HEK293 (cell line): ENCODE results near the gene PCID2.

ENCODE experiments used
- CTCF ChIA-PET: fragments of 350-600 bp; formaldehyde crosslinking; extraction: SDS; loops from one replicate; lab custom pipeline; 2021; ENCODE audit warnings: antibody characterized with exemption; lab: Yijun Ruan, JAX
- POLR2A ChIA-PET: fragments of 300-600 bp; formaldehyde crosslinking; extraction: SDS; loops from one replicate; lab custom pipeline; 2020; ENCODE audit warnings: antibody characterized with exemption, inconsistent platforms; lab: Yijun Ruan, JAX
- H3K27ac ChIP-seq: fragments of 200-500 bp; sonication (Bioruptor generic); 2 replicates; pipeline ENCODE4 v1.5.1; 2014; ENCODE audit warnings: low read depth, low read length, control low read depth, inconsistent platforms; ENCODE audit errors: extremely low read depth
- H3K36me3 ChIP-seq, 2 experiments: fragments of 200-500 bp in 1 of 2; sonication (Bioruptor generic) in 1 of 2; 1 replicate in 1 of 2; 2 replicates in 1 of 2; pipeline ENCODE4 v1.5.1; 2014 to 2017; ENCODE audit warnings: inconsistent platforms in 2 of 2, low read length in 2 of 2; ENCODE audit not compliant: control insufficient read depth in 2 of 2, insufficient read depth in 1 of 2
- H3K4me1 ChIP-seq: fragments of 200-500 bp; sonication (Bioruptor generic); 2 replicates; pipeline ENCODE4 v1.5.1; 2014; ENCODE audit warnings: mild to moderate bottlenecking, low read length, inconsistent platforms; ENCODE audit not compliant: control insufficient read depth, insufficient read depth
- H3K4me3 ChIP-seq: 2 replicates; pipeline ENCODE4 v1.5.1; 2011; ENCODE audit warnings: low read depth, mild to moderate bottlenecking, control low read depth, low read length, moderate library complexity
- H3K9me3 ChIP-seq: fragments of 200-500 bp; sonication (Bioruptor generic); 2 replicates; pipeline ENCODE4 v1.5.1; 2014; ENCODE audit warnings: low read depth, low read length, inconsistent platforms; ENCODE audit not compliant: control insufficient read depth, insufficient read depth
- MZF1 ChIP-seq: fragments of 450-650 bp; formaldehyde crosslinking; IDR thresholded peaks from 2 replicates; pipeline ENCODE4 v1.5.1; 2017; ENCODE audit warnings: missing biosample characterization, missing genetic modification characterization, borderline replicate concordance
- SP7 ChIP-seq: fragments of 450-650 bp; formaldehyde crosslinking; IDR thresholded peaks from 2 replicates; pipeline ENCODE4 v1.5.1; 2016; ENCODE audit warnings: missing biosample characterization, missing genetic modification characterization
- ZBTB8A ChIP-seq: fragments of 450-650 bp; formaldehyde crosslinking; IDR thresholded peaks from 2 replicates; pipeline ENCODE4 v1.5.1; 2016; ENCODE audit warnings: missing biosample characterization, missing genetic modification characterization
- ZFHX2 ChIP-seq: fragments of 450-650 bp; formaldehyde crosslinking; conservative IDR thresholded peaks from 2 replicates; pipeline ENCODE4 v1.5.1; 2016; ENCODE audit warnings: missing biosample characterization, missing genetic modification characterization
- ZNF211 ChIP-seq: fragments of 450-650 bp; formaldehyde crosslinking; IDR thresholded peaks from 2 replicates; pipeline ENCODE4 v1.5.1; 2016; ENCODE audit warnings: low read depth, missing biosample characterization, missing genetic modification characterization
- ZNF24 ChIP-seq: fragments of 450-650 bp; formaldehyde crosslinking; IDR thresholded peaks from 2 replicates; pipeline ENCODE4 v1.5.1; 2016; ENCODE audit warnings: missing biosample characterization, missing genetic modification characterization
- ZNF658 ChIP-seq: fragments of 450-650 bp; formaldehyde crosslinking; IDR thresholded peaks from 2 replicates; pipeline ENCODE4; 2016; ENCODE audit warnings: missing biosample characterization, missing genetic modification characterization
- ZNF670 ChIP-seq: fragments of 450-650 bp; formaldehyde crosslinking; IDR thresholded peaks from 2 replicates; pipeline ENCODE4 v1.5.1; 2016; ENCODE audit warnings: missing biosample characterization, missing genetic modification characterization, low read depth
- ZNF768 ChIP-seq: fragments of 450-650 bp; formaldehyde crosslinking; IDR thresholded peaks from 2 replicates; pipeline ENCODE4 v1.5.1; 2018; ENCODE audit warnings: missing biosample characterization, mild to moderate bottlenecking, missing genetic modification characterization
- TF ChIP-seq, protein P1 (sequence below): fragments of 450-650 bp; formaldehyde crosslinking; IDR thresholded peaks from 2 replicates; pipeline ENCODE4 v1.5.1; 2016; ENCODE audit warnings: missing biosample characterization, missing genetic modification characterization
- TF ChIP-seq, protein P2 (sequence below): fragments of 450-650 bp; formaldehyde crosslinking; IDR thresholded peaks from 2 replicates; pipeline ENCODE4 v1.5.1; 2016; ENCODE audit warnings: missing biosample characterization, missing genetic modification characterization
- TF ChIP-seq, protein P3 (sequence below): fragments of 450-650 bp; formaldehyde crosslinking; IDR thresholded peaks from 2 replicates; pipeline ENCODE4 v1.5.1; 2016; ENCODE audit warnings: missing biosample characterization, missing genetic modification characterization
- TF ChIP-seq, protein P4 (sequence below): fragments of 450-650 bp; formaldehyde crosslinking; IDR thresholded peaks from 2 replicates; pipeline ENCODE4 v1.5.1; 2016; ENCODE audit warnings: missing biosample characterization, missing genetic modification characterization
- TF ChIP-seq, protein P5 (sequence below): fragments of 450-650 bp; formaldehyde crosslinking; IDR thresholded peaks from 2 replicates; pipeline ENCODE4 v1.5.1; 2016; ENCODE audit warnings: missing biosample characterization, missing genetic modification characterization
- TF ChIP-seq, protein P6 (sequence below): fragments of 450-650 bp; formaldehyde crosslinking; IDR thresholded peaks from 2 replicates; pipeline ENCODE4 v1.5.1; 2017; ENCODE audit warnings: missing biosample characterization, missing genetic modification characterization

PCID2 gene

DNA sequence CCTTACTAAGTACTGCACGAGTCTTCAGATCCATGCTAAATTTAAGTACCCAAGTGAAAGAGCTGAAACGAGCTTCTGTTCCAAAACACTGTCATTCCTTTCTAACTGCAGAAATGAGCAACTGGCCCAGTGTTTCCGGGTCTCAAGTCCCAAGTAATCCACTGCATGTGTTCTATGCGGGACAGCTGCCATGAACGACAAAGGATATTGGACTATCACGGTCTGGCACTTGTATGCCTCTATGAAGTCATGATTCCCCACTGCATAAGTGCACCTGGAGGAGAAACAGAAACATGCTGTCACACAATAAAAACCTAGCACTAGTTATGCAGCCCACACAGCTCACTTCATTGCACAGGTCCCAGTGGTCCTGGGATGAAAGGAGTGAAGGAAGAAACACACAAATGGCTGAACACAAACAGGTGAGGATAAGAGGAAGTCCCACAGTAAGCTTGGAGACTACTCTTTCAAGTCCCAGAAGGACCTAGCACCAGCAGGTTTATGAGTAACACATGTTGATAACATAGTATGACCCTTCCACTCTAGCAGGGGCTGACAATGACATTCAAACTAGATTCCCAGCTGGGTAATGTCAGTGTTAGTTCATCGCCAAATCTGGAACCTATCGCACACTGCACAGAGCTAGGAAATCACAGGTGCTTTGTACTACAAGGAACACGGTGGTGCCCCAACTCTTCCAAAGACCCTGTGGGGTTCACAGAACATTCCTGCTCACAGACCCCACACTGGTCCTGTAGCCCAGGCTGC lies 11.3 kb downstream of the PCID2 start (continued):
- TF ChIP-seq, protein P1, sequence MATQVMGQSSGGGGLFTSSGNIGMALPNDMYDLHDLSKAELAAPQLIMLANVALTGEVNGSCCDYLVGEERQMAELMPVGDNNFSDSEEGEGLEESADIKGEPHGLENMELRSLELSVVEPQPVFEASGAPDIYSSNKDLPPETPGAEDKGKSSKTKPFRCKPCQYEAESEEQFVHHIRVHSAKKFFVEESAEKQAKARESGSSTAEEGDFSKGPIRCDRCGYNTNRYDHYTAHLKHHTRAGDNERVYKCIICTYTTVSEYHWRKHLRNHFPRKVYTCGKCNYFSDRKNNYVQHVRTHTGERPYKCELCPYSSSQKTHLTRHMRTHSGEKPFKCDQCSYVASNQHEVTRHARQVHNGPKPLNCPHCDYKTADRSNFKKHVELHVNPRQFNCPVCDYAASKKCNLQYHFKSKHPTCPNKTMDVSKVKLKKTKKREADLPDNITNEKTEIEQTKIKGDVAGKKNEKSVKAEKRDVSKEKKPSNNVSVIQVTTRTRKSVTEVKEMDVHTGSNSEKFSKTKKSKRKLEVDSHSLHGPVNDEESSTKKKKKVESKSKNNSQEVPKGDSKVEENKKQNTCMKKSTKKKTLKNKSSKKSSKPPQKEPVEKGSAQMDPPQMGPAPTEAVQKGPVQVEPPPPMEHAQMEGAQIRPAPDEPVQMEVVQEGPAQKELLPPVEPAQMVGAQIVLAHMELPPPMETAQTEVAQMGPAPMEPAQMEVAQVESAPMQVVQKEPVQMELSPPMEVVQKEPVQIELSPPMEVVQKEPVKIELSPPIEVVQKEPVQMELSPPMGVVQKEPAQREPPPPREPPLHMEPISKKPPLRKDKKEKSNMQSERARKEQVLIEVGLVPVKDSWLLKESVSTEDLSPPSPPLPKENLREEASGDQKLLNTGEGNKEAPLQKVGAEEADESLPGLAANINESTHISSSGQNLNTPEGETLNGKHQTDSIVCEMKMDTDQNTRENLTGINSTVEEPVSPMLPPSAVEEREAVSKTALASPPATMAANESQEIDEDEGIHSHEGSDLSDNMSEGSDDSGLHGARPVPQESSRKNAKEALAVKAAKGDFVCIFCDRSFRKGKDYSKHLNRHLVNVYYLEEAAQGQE (tag by site-specific recombination) = no peak
- TF ChIP-seq, protein P2, sequence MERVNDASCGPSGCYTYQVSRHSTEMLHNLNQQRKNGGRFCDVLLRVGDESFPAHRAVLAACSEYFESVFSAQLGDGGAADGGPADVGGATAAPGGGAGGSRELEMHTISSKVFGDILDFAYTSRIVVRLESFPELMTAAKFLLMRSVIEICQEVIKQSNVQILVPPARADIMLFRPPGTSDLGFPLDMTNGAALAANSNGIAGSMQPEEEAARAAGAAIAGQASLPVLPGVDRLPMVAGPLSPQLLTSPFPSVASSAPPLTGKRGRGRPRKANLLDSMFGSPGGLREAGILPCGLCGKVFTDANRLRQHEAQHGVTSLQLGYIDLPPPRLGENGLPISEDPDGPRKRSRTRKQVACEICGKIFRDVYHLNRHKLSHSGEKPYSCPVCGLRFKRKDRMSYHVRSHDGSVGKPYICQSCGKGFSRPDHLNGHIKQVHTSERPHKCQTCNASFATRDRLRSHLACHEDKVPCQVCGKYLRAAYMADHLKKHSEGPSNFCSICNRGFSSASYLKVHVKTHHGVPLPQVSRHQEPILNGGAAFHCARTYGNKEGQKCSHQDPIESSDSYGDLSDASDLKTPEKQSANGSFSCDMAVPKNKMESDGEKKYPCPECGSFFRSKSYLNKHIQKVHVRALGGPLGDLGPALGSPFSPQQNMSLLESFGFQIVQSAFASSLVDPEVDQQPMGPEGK (tag by site-specific recombination) = no peak
- TF ChIP-seq, protein P3, sequence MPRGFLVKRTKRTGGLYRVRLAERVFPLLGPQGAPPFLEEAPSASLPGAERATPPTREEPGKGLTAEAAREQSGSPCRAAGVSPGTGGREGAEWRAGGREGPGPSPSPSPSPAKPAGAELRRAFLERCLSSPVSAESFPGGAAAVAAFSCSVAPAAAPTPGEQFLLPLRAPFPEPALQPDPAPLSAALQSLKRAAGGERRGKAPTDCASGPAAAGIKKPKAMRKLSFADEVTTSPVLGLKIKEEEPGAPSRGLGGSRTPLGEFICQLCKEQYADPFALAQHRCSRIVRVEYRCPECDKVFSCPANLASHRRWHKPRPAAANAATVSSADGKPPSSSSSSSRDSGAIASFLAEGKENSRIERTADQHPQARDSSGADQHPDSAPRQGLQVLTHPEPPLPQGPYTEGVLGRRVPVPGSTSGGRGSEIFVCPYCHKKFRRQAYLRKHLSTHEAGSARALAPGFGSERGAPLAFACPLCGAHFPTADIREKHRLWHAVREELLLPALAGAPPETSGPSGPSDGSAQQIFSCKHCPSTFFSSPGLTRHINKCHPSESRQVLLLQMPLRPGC (tag by site-specific recombination) = no peak
- no peak for TF ChIP-seq ZNF24 (tag by site-specific recombination)

DNA sequence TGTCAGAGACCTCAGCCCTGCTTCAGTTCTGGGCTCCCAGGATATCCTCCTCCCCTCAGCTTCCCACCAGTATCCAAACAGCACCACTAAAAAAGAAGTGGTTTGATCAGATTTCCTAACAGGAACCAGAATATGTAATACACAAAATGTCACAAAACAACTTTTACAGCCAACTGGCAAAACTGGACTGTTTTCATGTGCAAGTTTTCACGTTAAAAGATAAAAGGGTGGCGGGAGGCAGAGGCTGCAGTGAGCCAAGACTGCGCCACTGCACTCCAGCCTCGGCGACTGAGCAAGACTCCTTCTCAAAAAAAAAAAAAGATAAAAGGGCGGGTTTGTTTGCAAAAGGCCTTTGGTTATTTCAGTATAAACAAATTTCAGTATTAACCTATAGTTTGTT lies 13.1 kb downstream of the PCID2 start:
- Histone ChIP-seq H3K9me3 (no peaks in the 10 kb centered on the region), H3K4me3 (no peak overlapping the region), H3K27ac (no peak overlapping the region), H3K36me3 (peaks cover 27 to 89% of the 10 kb centered on the region in 2 experiments), H3K4me1 (no peaks in the 10 kb centered on the region)
- CTCF ChIA-PET = no interaction called here
- TF ChIP-seq SP7 (tag by site-specific recombination) = no peak
- TF ChIP-seq ZNF658 (tag by site-specific recombination) = no peak
- TF ChIP-seq ZNF211 = no peak
- TF ChIP-seq, protein P4, sequence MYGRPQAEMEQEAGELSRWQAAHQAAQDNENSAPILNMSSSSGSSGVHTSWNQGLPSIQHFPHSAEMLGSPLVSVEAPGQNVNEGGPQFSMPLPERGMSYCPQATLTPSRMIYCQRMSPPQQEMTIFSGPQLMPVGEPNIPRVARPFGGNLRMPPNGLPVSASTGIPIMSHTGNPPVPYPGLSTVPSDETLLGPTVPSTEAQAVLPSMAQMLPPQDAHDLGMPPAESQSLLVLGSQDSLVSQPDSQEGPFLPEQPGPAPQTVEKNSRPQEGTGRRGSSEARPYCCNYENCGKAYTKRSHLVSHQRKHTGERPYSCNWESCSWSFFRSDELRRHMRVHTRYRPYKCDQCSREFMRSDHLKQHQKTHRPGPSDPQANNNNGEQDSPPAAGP (tag by site-specific recombination) = no peak
- no peak for TF ChIP-seq ZNF670
- TF ChIP-seq MZF1 (tag by site-specific recombination) = no peak
- TF ChIP-seq, protein P5, sequence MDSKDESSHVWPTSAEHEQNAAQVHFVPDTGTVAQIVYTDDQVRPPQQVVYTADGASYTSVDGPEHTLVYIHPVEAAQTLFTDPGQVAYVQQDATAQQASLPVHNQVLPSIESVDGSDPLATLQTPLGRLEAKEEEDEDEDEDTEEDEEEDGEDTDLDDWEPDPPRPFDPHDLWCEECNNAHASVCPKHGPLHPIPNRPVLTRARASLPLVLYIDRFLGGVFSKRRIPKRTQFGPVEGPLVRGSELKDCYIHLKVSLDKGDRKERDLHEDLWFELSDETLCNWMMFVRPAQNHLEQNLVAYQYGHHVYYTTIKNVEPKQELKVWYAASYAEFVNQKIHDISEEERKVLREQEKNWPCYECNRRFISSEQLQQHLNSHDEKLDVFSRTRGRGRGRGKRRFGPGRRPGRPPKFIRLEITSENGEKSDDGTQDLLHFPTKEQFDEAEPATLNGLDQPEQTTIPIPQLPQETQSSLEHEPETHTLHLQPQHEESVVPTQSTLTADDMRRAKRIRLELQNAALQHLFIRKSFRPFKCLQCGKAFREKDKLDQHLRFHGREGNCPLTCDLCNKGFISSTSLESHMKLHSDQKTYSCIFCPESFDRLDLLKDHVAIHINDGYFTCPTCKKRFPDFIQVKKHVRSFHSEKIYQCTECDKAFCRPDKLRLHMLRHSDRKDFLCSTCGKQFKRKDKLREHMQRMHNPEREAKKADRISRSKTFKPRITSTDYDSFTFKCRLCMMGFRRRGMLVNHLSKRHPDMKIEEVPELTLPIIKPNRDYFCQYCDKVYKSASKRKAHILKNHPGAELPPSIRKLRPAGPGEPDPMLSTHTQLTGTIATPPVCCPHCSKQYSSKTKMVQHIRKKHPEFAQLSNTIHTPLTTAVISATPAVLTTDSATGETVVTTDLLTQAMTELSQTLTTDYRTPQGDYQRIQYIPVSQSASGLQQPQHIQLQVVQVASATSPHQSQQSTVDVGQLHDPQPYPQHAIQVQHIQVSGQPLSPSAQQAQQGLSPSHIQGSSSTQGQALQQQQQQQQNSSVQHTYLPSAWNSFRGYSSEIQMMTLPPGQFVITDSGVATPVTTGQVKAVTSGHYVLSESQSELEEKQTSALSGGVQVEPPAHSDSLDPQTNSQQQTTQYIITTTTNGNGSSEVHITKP (tag by site-specific recombination) = no peak
- TF ChIP-seq ZBTB8A (tag by site-specific recombination) = no peak
- TF ChIP-seq, protein P6, sequence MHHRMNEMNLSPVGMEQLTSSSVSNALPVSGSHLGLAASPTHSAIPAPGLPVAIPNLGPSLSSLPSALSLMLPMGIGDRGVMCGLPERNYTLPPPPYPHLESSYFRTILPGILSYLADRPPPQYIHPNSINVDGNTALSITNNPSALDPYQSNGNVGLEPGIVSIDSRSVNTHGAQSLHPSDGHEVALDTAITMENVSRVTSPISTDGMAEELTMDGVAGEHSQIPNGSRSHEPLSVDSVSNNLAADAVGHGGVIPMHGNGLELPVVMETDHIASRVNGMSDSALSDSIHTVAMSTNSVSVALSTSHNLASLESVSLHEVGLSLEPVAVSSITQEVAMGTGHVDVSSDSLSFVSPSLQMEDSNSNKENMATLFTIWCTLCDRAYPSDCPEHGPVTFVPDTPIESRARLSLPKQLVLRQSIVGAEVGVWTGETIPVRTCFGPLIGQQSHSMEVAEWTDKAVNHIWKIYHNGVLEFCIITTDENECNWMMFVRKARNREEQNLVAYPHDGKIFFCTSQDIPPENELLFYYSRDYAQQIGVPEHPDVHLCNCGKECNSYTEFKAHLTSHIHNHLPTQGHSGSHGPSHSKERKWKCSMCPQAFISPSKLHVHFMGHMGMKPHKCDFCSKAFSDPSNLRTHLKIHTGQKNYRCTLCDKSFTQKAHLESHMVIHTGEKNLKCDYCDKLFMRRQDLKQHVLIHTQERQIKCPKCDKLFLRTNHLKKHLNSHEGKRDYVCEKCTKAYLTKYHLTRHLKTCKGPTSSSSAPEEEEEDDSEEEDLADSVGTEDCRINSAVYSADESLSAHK (tag by site-specific recombination) = no peak
- TF ChIP-seq ZNF768 (tag by site-specific recombination) = no peak
- no peak for TF ChIP-seq ZFHX2 (tag by site-specific recombination)
- TF ChIP-seq, all 188 proteins: peak for 0
- POLR2A ChIA-PET = no interaction called here
